Stomach (tissue), 9 donors: ENCODE measurements around the gene MX2. TPM values are rescaled to one million over a fixed set of nuclear protein-coding genes. Genes with fewer than 3 reads are reported as not detected.

ENCODE experiments used
- DNase-seq, 2 donors: peaks; one replicate each; pipeline versions ENCODE4 v3.0.0 to v3.0.0-alpha.2; 2013 to 2019
- H3K27ac ChIP-seq, 5 donors: fragments of 200-600 bp in 4 of 5; sonication (generic) in 4 of 5; one replicate each; pipeline ENCODE4 v1.5.1; 2013 to 2019; ENCODE audit warnings: mild to moderate bottlenecking in 1 of 5, moderate library complexity in 1 of 5
- H3K27me3 ChIP-seq, 3 donors: fragments of 200-600 bp; sonication (generic); one replicate each; pipeline ENCODE4 v1.5.1; 2017 to 2019; ENCODE audit warnings: mixed run types in 1 of 3
- H3K36me3 ChIP-seq, 4 donors: fragments of 200-600 bp; sonication (generic); 1 replicate in 3 of 4; 2 replicates in 1 of 4; pipeline ENCODE4 v1.5.1; 2016 to 2019
- H3K4me1 ChIP-seq, 4 donors: fragments of 200-600 bp; sonication (generic); one replicate each; pipeline ENCODE4 v1.5.1; 2016 to 2019
- H3K4me3 ChIP-seq, 4 donors: fragments of 200-600 bp; sonication (generic) in 3 of 4; one replicate each; pipeline ENCODE4 v1.5.1; 2016 to 2019; ENCODE audit warnings: mild to moderate bottlenecking in 1 of 4
- H3K9me3 ChIP-seq, 4 donors: fragments of 200-600 bp; sonication (generic); one replicate each; pipeline ENCODE4 v1.5.1; 2016 to 2019
- EP300 ChIP-seq: sonication (generic); formaldehyde crosslinking; IDR thresholded peaks from one replicate; pipeline ENCODE4 v1.6.1; 2017; ENCODE audit warnings: antibody characterized with exemption
- POLR2A ChIP-seq, 4 donors: fragments of 450-650 bp; IDR thresholded peaks; one replicate each; pipeline ENCODE4 v1.6.1; 2016; ENCODE audit warnings: antibody characterized with exemption in 4 of 4, control low read depth in 2 of 4, mild to moderate bottlenecking in 1 of 4, moderate library complexity in 1 of 4
- POLR2AphosphoS5 ChIP-seq, 3 donors: sonication (generic); formaldehyde crosslinking; IDR thresholded peaks; one replicate each; pipeline ENCODE4 v1.6.1; 2016; ENCODE audit warnings: antibody characterized with exemption in 3 of 3
- WGBS, 5 donors: extraction: QIAGEN DNeasy Blood & Tissue Kit in 3 of 5; methylation state at CpG; one replicate each; pipeline versions ENCODE4 v1.1.5 to v1.1.7; 2013 to 2018; 5-methylcytosine and 5-hydroxymethylcytosine counted together
- intact Hi-C: fragments of 100-400 bp; cut with DNase I; formaldehyde crosslinking; loops from one replicate; pipeline ENCODE4 v1.15.1; 2023; ENCODE audit warnings: low total_unique reads
- polyA plus RNA-seq, 3 donors: library from polyadenylated mRNA; stranded (reverse); fragments of 200-250 nt; gene quantifications; one replicate each; pipeline ENCODE4 v1.2.3, GENCODE V29; 2013
- total RNA-seq, 5 donors: library from RNA; depleted of rRNA; stranded (reverse); fragments of >200 nt; gene quantifications; one replicate each; pipeline versions ENCODE4 v1.1.0 to v1.2.3, GENCODE V29; 2014 to 2016
- TF ChIP-seq, protein P1 (sequence below), 7 experiments: fragments of 450-650 bp in 4 of 7; fragments of 200-600 bp in 3 of 7; sonication (generic) in 3 of 7; IDR thresholded peaks; one replicate each; pipeline ENCODE4 v1.5.1; 2016 to 2019; ENCODE audit warnings: antibody characterized with exemption in 7 of 7, control low read depth in 2 of 7, mild to moderate bottlenecking in 1 of 7
- donor health status: healthy with polysubstance abuse.
- donor health status: Bipolar disorder and iron deficiency.
- donor health status: healthy.

Gene MX2
- total and polyA plus RNA-seq, 8 donors, result 5.0 to 85.8 (median 18.0) TPM

DNA sequence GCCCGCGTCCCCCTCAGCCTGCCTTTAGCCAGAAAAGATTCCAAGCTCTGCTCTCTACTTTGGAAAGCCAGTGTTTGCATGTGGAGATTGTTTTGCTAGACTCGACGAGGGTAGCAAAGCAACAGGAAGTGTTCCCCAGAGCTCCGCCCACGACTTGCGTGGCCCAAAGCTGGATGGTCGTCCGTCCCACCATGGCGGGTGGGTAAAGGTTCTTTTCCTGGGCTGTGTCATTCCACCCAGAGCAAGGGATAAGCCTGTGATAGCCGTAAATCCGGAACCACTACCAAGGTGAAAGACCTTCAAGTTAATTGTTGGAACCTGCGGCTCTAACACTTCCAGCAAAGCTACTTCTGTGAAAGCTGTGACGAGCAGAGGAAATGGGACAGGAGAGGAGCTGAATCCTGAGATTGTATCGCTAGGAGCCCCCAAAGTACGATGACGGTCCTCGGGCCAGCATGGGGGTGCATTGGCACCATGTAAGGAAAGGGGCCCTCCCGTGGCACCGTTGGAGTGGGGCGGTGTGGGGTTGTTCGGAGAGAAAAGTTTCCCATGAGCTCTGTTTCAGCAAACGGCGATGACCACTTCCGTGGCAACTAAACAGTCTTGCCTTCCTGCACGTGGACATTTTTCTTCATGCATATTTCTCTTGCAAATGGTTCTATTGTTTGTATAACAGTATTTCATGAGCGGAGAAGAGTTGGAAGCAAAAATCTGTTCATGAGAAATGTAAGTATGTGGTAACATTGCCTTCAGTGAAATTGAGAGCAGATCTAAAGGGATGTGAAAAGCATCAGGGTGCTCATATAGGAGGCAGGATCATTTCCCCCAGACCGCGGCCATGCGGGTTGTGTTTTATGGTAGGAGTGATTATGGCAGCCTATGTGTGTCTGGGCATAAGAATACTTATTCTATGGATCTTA, 8.4 kb downstream of the MX2 start:
- H3K4me1 ChIP-seq, result peaks cover 15 to 56% (median 28%) of the 10 kb centered on the region in 4 donors
- peak overlapping the region in 4 of 5 donors; percentile 45 to 75 (median 60) for H3K27ac ChIP-seq
- peaks cover 0 to 6% (median 0%) of the 10 kb centered on the region in 4 donors for H3K36me3 ChIP-seq
- peak overlapping the region; percentile 27 to 41 (median 38) for H3K4me3 ChIP-seq
- no peaks in the 10 kb centered on the region for H3K9me3 ChIP-seq
- no peak for TF ChIP-seq POLR2A (IDR thresholded peaks at IDR 0.05)
- TF ChIP-seq, protein P1, sequence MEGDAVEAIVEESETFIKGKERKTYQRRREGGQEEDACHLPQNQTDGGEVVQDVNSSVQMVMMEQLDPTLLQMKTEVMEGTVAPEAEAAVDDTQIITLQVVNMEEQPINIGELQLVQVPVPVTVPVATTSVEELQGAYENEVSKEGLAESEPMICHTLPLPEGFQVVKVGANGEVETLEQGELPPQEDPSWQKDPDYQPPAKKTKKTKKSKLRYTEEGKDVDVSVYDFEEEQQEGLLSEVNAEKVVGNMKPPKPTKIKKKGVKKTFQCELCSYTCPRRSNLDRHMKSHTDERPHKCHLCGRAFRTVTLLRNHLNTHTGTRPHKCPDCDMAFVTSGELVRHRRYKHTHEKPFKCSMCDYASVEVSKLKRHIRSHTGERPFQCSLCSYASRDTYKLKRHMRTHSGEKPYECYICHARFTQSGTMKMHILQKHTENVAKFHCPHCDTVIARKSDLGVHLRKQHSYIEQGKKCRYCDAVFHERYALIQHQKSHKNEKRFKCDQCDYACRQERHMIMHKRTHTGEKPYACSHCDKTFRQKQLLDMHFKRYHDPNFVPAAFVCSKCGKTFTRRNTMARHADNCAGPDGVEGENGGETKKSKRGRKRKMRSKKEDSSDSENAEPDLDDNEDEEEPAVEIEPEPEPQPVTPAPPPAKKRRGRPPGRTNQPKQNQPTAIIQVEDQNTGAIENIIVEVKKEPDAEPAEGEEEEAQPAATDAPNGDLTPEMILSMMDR (IDR thresholded peaks at IDR 0.05), result no peak
- no peak for TF ChIP-seq POLR2AphosphoS5 (IDR thresholded peaks at IDR 0.05)
- TF ChIP-seq EP300, result no peak
- no peaks in the 10 kb centered on the region for H3K27me3 ChIP-seq
- 68 to 88% (median 72%) methylated on average over 27 to 30 of the region's 30 CpGs for WGBS, 5 donors
- peak in 1 of 2 donors; percentile 25 for DNase-seq
- intact Hi-C loops, result loop anchor here (10.0 kb wide), 1 partner anchor 85 kb away; no protein-coding TSS in a partner anchor

GRCh38 chr21:41370840-41371684, 9.2 kb downstream of the MX2 start:
- Histone ChIP-seq H3K36me3 (peaks cover 0 to 6% (median 0%) of the 10 kb centered on the region in 4 donors), H3K27me3 (no peaks in the 10 kb centered on the region), H3K9me3 (no peaks in the 10 kb centered on the region), H3K27ac (no peak overlapping the region), H3K4me1 (peaks cover 15 to 48% (median 28%) of the 10 kb centered on the region in 4 donors), H3K4me3 (peak overlapping the region in 1 of 4 donors; percentile 39)
- TF ChIP-seq, protein P1 (IDR thresholded peaks at IDR 0.05), result no peak
- no peak for TF ChIP-seq POLR2A (IDR thresholded peaks at IDR 0.05)
- TF ChIP-seq EP300, result no peak
- TF ChIP-seq POLR2AphosphoS5 (IDR thresholded peaks at IDR 0.05), result no peak
- DNase-seq, result no peak
- WGBS, 5 donors, result 76 to 84% (median 83%) methylated on average over 12 of the region's 12 CpGs
- intact Hi-C loops, result no loop called here

DNA sequence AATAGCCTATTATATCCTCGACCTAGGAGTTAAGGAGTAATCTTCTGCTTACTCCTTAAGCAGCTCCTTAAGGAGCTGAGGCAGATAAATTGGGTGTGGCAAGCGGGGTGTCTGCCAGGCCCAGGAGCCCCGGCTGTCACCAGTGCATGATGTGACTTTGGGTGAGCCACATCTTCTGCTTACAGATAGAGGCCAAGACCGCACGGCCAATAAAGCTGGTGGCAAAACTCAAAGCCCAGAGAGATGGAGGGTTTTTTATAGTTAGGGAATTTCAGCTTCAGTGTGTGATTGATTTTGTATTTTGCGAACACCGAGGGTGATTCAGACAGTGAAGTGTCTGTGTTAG, 9.8 kb downstream of the MX2 start:
- H3K4me3 ChIP-seq, result no peak overlapping the region
- intact Hi-C loops, result no loop called here
- H3K4me1 ChIP-seq, result peaks cover 11 to 42% (median 25%) of the 10 kb centered on the region in 4 donors
- DNase-seq, result no peak
- WGBS, 5 donors, result 84 to 89% (median 85%) methylated on average over 7 of the region's 7 CpGs
- H3K27me3 ChIP-seq, result no peaks in the 10 kb centered on the region
- TF ChIP-seq POLR2AphosphoS5 (IDR thresholded peaks at IDR 0.05), result no peak
- no peak for TF ChIP-seq POLR2A (IDR thresholded peaks at IDR 0.05)
- no peak for TF ChIP-seq EP300
- TF ChIP-seq, protein P1 (IDR thresholded peaks at IDR 0.05), result no peak
- H3K9me3 ChIP-seq, result no peaks in the 10 kb centered on the region
- H3K36me3 ChIP-seq, result peaks cover 0 to 7% (median 0%) of the 10 kb centered on the region in 4 donors
- no peak overlapping the region for H3K27ac ChIP-seq

DNA sequence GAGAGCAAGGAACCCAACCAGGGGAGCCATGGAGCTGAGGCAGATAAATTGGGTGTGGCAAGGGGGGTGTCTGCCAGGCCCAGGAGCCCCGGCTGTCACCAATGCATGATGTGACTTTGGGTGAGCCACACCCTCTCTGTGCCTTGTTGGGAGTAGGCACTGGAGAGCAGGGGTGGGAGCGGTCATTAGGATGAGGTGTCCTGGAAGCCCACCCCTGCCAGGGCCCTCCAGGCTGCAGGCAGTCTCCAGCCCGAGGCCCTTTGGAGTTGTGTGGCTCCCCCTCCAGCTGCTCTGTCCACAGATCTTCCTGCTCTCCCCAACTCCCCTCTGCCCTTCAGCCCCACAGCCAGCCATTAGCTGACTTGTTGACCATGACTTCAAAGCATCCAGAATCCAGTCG, 11.4 kb downstream of the MX2 start:
- H3K27me3 ChIP-seq, result no peaks in the 10 kb centered on the region
- no peak overlapping the region for H3K4me3 ChIP-seq
- no peak overlapping the region for H3K27ac ChIP-seq
- intact Hi-C loops, result no loop called here
- H3K36me3 ChIP-seq, result peaks cover 0 to 17% (median 16%) of the 10 kb centered on the region in 4 donors
- H3K9me3 ChIP-seq, result no peaks in the 10 kb centered on the region
- TF ChIP-seq POLR2A (IDR thresholded peaks at IDR 0.05), result no peak
- no peak for TF ChIP-seq EP300
- TF ChIP-seq, protein P1 (IDR thresholded peaks at IDR 0.05), result no peak
- no peak for TF ChIP-seq POLR2AphosphoS5 (IDR thresholded peaks at IDR 0.05)
- peaks cover 11 to 26% (median 13%) of the 10 kb centered on the region in 4 donors for H3K4me1 ChIP-seq
- 63 to 82% (median 69%) methylated on average over 3 to 4 of the region's 4 CpGs for WGBS, 5 donors
- DNase-seq, result no peak
